GM21447 (cell line): Measurements from ENCODE around the gene FAM168A.

ENCODE experiments used
- ATAC-seq: cut with Tn5 transposase; IDR thresholded peaks from one replicate; pipeline ENCODE4 v1.9.1; 2021; ENCODE audit not compliant: unreplicated experiment

The FAM168A gene

GRCh38 chr11:73597956-73598718 lies at the start of gene FAM168A:
Gene FAM168A, minus strand, starts transcription at chr11:73598112. Its CDS starts 129,638 bp downstream, at chr11:73468474.
- peak; percentile 87 for ATAC-seq

DNA sequence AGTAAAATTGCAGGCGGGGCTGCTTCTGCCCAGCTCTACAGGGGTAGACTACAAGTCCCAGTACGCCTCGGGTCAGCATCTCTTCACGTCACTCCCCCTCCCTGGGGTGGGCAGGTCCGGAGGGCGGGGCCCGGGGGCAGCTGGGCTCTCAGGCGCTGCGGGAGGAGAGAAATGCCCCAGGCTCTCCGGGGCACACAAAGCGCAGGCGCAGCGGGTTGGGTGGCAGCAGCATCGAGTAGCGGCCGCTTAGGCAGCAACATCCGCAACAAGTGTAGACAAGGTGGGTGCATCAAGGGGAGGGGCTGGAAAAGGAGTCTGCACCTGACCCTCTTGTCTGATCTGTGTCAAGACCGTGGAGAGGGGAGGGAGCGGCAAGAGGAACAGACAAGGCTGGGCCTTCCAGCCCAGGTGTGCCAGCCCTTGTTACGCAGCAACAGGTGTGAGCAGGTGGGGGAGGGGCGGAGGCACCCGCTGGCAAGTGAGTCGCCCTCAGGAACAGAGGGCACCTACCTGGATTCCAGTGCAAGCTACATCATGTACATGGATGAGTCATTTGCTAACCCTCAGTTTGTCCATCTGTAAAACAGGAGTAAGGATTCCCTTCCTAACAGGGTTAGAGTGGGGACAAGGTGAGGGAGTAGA lies 49.7 kb upstream of the FAM168A start:
- peak; percentile 97 for ATAC-seq

- no peak for ATAC-seq
Measured at GRCh38 chr11:73645972-73646631, 48.2 kb upstream of the FAM168A start, which contains the start of gene PLEKHB1. Gene PLEKHB1, plus strand, starts transcription at chr11:73646581. Its CDS starts 28 bp downstream, at chr11:73646609.

- ATAC-seq = no peak
Measured at GRCh38 chr11:73645121-73645969, 47.4 kb upstream of the FAM168A start.

GRCh38 chr11:73641668-73642067 lies 43.8 kb upstream of the FAM168A start:
- ATAC-seq = no peak

DNA sequence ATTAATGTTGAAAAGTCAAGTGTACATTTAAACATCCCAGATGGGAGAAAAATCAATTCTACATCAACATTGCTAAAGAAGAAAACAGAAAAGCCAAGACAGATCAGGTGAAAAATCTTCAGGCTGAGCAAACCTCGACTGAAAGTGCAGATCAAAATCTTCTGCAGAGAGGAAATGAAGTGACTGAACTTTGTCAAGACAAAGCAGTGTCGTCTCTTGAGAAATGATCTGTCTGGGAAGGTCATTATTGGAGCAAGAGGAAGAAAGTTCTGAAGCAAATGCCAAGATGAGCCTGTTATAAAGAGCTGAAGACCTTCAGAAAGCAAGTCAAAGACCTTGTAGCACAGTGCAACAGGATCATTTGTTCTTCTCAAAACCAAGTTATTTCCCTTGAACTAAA lies 42.7 kb upstream of the FAM168A start:
- ATAC-seq = no peak

- ATAC-seq = no peak
Measured at GRCh38 chr11:73637012-73637411, 39.1 kb upstream of the FAM168A start.

GRCh38 chr11:73636249-73636648 lies 38.3 kb upstream of the FAM168A start:
- no peak for ATAC-seq

DNA sequence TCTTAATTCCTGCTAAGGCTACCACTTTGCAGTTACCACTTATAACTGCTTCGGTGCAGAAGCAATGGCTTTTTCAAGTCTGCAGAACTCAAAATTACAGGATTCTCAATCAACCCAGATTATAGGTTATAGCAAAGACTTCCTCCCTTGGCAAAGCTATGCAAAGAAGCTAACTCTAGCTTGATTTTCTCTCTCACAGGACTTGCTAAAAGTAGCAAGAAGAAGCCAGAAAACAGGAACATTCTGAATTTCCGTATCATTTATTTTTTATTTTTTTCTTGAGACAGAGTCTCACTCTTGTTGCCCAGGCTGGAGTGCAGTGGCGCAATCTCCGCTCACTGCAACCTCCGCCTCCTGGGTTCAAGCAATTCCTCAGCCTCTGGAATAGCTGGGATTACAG lies 37.8 kb upstream of the FAM168A start:
- ATAC-seq = no peak

- no peak for ATAC-seq
Measured at GRCh38 chr11:73633999-73634398, 36.1 kb upstream of the FAM168A start.

- no peak for ATAC-seq
Measured at GRCh38 chr11:73632996-73633395, 35.1 kb upstream of the FAM168A start.

DNA sequence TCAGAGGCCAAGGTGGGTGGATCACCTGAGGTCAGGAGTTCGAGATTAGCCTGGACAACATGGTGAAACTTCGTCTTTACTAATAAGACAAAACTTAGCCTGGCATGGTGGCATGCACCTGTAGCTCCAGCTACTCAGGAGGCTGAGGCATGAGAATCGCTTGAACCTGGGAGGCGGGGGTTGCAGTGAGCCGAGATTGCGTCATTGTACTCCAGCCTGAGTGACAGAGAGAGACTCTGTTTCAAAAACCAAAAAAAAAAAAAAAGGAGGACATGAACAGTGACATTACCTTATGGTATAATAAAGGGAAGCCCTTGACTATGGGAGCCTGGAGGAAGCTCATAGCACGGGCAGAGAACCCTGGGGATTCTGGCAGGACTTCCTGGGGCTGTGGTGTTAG lies 32.0 kb upstream of the FAM168A start:
- no peak for ATAC-seq

DNA sequence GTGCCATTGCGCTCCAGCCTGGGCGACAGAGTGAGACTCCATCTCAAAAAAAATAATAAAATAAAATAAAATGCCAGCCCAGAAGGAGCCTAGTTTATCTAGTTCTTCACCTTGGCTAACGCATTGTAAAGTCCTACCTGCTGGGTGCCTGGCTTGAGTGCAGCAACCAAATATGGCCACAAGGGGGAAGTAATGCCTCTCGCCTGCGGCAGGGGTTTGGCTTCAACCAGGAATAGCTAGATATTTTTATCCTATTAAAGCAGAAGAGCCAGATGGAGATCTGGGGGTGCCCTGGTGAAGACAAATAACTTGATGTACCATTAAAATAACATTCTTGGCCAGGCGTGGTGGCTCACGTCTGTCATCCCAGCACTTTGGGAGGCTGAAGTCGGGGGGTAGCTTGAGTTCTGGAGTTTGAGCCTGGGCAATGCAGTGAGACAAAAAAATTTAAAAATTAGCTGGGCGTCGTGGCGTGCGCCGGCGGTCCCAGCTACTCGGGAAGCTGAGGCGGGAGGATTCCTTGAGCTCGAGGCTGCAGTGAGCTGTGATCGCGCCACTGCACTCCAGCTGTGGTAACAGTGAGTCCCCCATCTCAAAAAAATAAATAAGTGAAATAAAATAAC lies 27.9 kb upstream of the FAM168A start:
- ATAC-seq = no peak

GRCh38 chr11:73623686-73624085 lies 25.8 kb upstream of the FAM168A start:
- ATAC-seq = no peak

DNA sequence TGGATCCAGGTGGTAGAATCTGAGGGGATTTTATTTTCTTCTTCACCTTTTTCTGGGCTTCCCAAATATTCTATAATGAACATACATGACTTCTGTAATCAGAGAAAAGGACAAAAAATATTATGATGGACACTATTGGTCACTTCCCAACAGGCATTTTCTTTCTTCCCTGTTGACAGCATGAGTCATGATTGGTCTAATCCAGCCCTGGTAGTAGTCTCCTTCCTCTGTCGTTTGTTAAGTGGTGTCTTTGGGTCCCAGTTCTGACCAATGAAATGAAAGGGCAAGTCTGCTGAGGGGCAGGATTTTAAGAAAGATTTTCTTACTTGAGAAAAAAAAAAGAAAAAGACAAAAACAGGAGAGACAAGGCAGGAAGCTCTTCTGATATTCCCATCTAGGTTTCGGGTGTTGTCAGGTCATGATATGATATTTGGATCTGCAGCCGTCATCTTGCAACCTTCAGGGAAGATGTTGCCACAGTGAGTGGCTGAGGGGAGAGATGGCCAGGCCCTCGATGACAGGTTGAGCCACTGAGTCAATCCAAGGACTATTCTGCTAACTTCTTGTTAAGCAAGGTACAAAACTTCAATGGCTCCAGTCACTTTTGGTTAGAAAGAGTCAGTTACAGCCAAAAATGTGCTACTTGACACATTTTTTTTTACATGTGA lies 25.1 kb upstream of the FAM168A start:
- no peak for ATAC-seq

GRCh38 chr11:73614591-73614990 lies 16.7 kb upstream of the FAM168A start:
- no peak for ATAC-seq

- no peak for ATAC-seq
Measured at GRCh38 chr11:73612601-73613140, 14.8 kb upstream of the FAM168A start.

GRCh38 chr11:73598719-73599379 lies 937 bp upstream of the FAM168A start:
- no peak for ATAC-seq

GRCh38 chr11:73597336-73597955 lies 466 bp downstream of the FAM168A start:
- ATAC-seq = peak; percentile 5
